Left renal cortex interstitium (tissue), 4 donors: ENCODE results near the gene LRRC8A. TPM values are rescaled to one million over a fixed set of nuclear protein-coding genes. Genes with fewer than 3 reads are reported as not detected.

Experiments used
- DNase-seq, 4 donors: peaks; one replicate each; pipeline ENCODE4 v3.0.0-alpha.2; 2013; ENCODE audit warnings: low read depth in 4 of 4, low spot score in 2 of 4, missing footprints in 1 of 4
- polyA plus RNA-seq, 4 donors: library from polyadenylated mRNA; unstranded; fragments of 120-200 nt; gene quantifications; one replicate each; pipeline ENCODE4 v1.2.1, GENCODE V29; 2013; ENCODE audit not compliant: insufficient read length in 4 of 4

The LRRC8A gene
- polyA plus RNA-seq, 4 donors = 26.8 to 34.8 (median 30.8) TPM

GRCh38 chr9:128899566-128900322, 17.8 kb downstream of the LRRC8A start:
- DNase-seq = no peak

- no peak for DNase-seq
Observed at GRCh38 chr9:128901379-128901778, 19.4 kb downstream of the LRRC8A start.

GRCh38 chr9:128901822-128902221, 19.9 kb downstream of the LRRC8A start:
- DNase-seq = no peak

- no peak for DNase-seq
Observed at GRCh38 chr9:128902351-128903078, 20.6 kb downstream of the LRRC8A start.

- DNase-seq = no peak
Observed at GRCh38 chr9:128903079-128903461, 21.1 kb downstream of the LRRC8A start.

GRCh38 chr9:128903871-128904620, 22.1 kb downstream of the LRRC8A start:
- DNase-seq = no peak

GRCh38 chr9:128905964-128906363, 24.0 kb downstream of the LRRC8A start:
- no peak for DNase-seq

- DNase-seq = no peak
Observed at GRCh38 chr9:128906741-128907140, 24.8 kb downstream of the LRRC8A start.

GRCh38 chr9:128908372-128908771, 26.4 kb downstream of the LRRC8A start:
- DNase-seq = no peak

GRCh38 chr9:128909859-128910258, 27.9 kb downstream of the LRRC8A start:
- DNase-seq = no peak

GRCh38 chr9:128910906-128911305, 29.0 kb downstream of the LRRC8A start:
- no peak for DNase-seq

GRCh38 chr9:128911529-128912035, 29.6 kb downstream of the LRRC8A start:
- no peak for DNase-seq

- no peak for DNase-seq
Observed at GRCh38 chr9:128912270-128912853, 30.4 kb downstream of the LRRC8A start.

- no peak for DNase-seq
Observed at GRCh38 chr9:128913048-128913900, 31.3 kb downstream of the LRRC8A start.

- no peak for DNase-seq
Observed at GRCh38 chr9:128913995-128914772, 32.3 kb downstream of the LRRC8A start.

- DNase-seq = no peak
Observed at GRCh38 chr9:128916204-128916603, 34.3 kb downstream of the LRRC8A start.

- DNase-seq = no peak
Observed at GRCh38 chr9:128916745-128917144, 34.8 kb downstream of the LRRC8A start.

- no peak for DNase-seq
Observed at GRCh38 chr9:128917151-128917849, 35.4 kb downstream of the LRRC8A start.
